ENCODE data around the gene FBXO41.

- TF ChIP-seq CTCF (IDR thresholded peaks at IDR 0.05), result no peak
- no peak for TF ChIP-seq EP300 (IDR thresholded peaks at IDR 0.05)
- TF ChIP-seq POLR2A (IDR thresholded peaks at IDR 0.05), result no peak
- no peak for TF ChIP-seq POLR2AphosphoS5 (IDR thresholded peaks at IDR 0.05)
Observed at GRCh38 chr2:73244580-73244979, 39.7 kb downstream of the FBXO41 start.

All from suprapubic skin (tissue), 4 donors.